Stimulated activated CD8-positive, alpha-beta memory T cell treated with anti-CD3 and anti-CD28 coated beads, Interleukin-12 subunit alpha, Interleukin-12 subunit beta, amount 100 ng/mL, for 1 hour (primary cell): ENCODE data around the gene PHACTR1.
"Not testable (repeated sequence)": the region's sequence is repeated elsewhere in the genome, so short reads cannot be mapped to it uniquely, and the experiment has no call there.

Source experiments
- DNase-seq: peaks from one replicate; pipeline ENCODE4 v3.0.0-alpha.2; 2020; ENCODE audit warnings: low read depth

The PHACTR1 gene

GRCh38 chr6:13112921-13113320 is 396.4 kb downstream of the PHACTR1 start:
- DNase-seq: no peak

- DNase-seq: no peak
These were observed 396.8 kb downstream of the PHACTR1 start for GRCh38 chr6:13113376-13113775.

DNA sequence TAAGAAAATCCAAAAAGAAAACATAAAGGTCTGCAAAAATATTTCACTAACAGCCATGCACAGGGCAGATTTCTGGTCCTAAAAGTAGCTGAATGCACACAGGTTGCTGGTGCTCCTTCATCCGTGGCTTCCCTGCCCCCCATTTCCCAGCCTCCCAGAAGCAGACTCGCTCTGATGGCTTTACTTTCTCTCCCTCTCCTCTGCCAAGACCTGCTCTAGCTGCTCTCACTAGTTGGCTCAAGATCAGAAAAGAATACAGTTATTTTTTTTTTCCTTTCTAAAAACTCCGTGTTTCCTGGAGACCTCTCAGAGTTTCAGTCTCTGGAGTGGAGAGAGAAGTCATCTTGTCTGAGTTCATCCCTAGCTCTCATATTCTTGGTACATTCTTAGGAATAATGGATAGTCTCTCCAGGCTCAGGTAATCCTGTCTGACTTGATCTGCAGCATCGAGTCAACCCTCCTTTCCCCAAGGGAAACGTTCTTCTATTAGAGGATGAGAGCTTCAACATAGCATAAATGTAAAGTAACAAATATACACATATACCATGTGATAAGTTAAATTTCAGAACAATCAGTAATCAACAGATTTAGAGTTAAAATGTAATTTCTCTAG is 397.5 kb downstream of the PHACTR1 start:
- no peak for DNase-seq

- DNase-seq: no peak
These were observed 399.6 kb downstream of the PHACTR1 start for GRCh38 chr6:13116155-13116554.

DNA sequence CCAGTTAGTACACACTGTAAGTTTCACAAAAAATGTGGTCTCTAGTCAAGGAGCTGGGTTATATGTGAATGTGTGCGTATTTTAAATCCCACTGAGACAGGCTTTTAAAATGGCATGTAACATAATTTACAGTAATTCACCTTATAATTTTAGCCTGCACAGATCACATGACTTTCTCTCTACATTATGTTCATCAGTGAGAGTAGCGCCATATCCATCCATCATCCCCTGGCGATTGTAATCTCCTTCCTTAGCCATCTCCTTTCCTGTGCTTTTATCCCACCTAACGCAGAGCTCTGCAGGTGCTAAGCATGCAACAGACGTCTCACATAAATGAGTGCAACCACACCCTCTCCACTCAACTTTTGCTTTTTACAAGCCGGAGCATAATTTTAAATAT is 401.0 kb downstream of the PHACTR1 start:
- no peak for DNase-seq

DNA sequence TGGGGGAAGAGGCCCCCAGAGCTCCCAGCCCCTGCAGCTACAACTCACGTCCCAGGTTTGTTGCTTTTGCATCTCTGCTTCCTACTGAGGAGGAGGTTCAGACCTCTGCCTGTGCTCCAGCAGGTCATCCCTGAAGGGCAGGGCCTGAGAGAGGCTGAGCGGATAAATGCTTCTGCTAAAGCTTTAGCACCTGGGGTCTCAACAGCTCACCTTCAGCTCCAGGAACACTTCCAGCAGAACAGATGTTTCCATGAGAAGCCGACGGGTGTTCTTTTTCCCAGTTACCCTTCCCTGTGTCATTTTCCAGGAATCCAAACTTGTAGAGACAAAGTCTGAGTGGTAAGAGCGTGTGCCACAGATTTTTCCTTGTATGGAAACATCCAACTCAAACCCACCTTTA is 403.0 kb downstream of the PHACTR1 start:
- DNase-seq: no peak

DNA sequence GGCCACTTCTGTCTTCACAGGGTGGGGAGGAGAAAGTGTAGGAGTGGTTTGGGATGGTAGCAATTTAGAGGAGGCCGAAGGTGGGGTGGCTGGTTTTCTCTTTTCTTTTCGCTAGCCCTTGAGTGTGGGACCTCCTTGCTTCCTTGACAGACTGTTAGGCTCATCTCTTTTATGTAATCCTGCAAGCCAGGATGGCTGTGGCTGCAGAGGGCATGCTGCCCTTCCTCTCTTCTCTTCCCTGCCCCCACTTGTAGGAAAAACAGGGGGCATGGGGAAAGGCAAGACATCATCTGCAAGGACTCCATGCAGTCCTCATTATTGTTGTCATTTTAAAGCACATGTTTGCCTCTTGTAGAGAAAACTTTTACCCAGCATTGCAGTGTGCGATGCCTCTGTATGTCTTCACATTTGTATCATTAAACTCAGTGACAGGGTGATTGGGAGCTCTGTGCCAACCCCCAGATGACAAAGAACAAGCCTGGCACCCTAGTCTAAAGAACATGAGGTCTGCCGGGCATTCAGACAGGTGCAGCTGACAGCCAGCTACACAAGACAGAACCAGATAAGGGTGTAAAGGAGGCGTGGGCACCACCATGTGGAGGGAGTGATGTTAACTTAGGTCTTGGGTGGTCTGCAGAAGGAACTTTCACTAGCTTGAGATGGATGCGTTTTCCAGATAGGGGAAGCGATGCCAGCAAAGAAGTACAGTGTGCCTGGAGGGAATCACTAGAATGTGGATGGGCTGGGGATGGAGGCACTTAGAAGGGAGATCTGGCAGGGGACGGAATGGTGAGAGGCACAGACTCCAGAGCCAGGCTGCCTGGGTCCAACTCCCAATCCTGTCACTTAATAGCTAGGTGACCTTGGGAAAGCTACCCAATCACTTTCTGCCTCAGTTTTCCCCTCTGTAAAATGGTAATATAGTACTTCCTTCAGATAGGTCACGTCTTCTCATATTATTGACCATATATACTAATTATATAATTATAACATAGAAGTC is 404.2 kb downstream of the PHACTR1 start:
- no peak for DNase-seq

DNA sequence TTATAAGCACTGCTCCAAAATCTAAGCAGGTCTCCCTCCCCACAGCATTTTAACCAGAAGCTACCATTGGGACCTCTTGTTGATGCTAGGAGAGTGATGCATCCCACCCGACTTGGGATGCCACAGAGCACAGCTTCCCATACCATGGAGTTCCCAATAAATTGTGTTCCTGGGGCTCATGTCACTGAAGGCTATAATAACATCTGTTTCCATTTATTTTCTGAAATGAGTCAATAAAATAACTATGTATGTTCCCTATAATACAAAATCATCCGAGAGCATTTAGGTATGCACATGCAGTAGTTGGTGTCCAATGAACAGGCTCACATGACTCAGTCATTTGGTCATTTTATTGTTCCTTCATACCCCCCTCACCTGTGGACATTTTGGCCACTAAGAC is 407.6 kb downstream of the PHACTR1 start:
- DNase-seq: no peak

GRCh38 chr6:13125841-13126240 is 409.3 kb downstream of the PHACTR1 start:
- DNase-seq: no peak

- DNase-seq: no peak
These were observed 415.5 kb downstream of the PHACTR1 start for GRCh38 chr6:13131935-13132661.

GRCh38 chr6:13133894-13134293 is 417.3 kb downstream of the PHACTR1 start:
- not testable (repeated sequence) for DNase-seq

GRCh38 chr6:13135152-13135551 is 418.6 kb downstream of the PHACTR1 start:
- DNase-seq: no peak

DNA sequence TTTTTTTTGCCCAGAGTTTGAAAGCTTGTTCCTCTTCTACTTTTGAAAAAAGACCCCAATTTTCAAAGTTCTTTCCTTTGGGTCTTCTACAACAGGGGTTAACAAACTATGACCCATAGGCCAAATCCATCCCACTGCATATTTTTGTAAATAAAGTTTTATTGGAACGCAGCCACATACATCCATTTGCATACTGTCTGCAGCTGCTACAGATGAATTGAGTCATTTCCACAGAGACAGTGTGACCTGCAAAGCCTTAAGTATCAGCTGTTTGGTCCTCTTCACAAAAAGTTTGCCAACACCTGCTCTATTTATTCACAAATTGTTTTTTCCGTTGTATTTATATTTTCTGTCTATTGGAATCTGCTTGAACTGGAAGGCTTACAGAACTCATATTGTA is 422.6 kb downstream of the PHACTR1 start:
- DNase-seq: no peak

DNA sequence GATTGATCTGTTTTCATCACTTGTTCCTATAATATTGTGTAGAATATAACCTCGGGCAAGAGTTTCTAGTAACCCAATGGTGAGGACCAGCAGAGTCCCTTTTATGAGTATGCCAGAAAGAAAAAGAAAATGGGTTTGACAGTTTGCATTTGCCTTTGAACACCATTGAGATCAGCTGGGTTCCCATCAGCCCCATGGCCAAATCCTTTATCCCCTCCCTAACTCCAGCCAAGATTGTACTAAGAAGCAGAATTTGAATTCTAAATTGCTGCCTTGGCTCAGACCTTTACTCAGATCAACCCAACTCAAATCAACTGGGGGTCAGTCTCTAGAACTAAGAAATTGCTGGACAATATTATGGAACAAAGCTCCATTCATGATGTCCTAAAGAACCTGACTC is 424.4 kb downstream of the PHACTR1 start:
- no peak for DNase-seq

- no peak for DNase-seq
These were observed 424.8 kb downstream of the PHACTR1 start for GRCh38 chr6:13141387-13141786.

DNA sequence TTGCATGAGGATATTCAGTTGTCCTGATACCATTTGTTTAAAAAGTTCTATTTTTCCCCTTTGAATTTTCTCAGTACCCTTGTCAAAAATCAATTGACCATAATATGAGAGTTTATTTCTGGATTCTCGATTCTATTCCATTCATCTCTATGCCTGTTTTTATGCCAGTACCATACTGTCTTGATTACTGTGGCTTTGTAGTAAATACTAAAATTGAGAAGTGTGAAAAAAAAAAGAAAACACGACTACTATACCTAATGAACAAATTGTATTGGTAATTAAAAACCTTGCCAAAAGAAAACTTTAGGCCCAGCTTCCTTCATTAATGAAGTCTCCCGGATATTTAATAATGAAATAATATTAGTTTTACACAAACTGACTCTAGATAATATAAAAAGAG is 426.0 kb downstream of the PHACTR1 start:
- DNase-seq: no peak

DNA sequence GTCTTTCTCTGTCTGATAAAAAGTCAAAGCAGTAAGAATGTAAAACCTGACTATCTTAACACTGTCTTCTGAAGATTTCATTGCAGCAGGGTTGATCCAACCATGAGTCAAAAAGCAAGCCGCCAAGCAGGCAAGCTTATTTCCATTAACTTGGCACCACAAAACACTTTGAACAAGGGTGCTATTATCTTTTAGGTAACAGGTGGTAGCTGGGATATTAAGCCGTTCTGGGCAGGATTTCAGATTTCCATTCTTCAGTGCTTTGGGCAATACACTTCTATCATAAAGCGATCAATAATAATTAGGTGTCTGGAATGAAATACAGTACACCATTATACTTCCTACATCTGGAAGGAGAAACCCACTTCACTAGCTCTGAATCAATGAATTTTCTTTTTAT is 429.9 kb downstream of the PHACTR1 start:
- no peak for DNase-seq

- DNase-seq: no peak
These were observed 430.8 kb downstream of the PHACTR1 start for GRCh38 chr6:13147376-13147775.

- no peak for DNase-seq
These were observed 431.2 kb downstream of the PHACTR1 start for GRCh38 chr6:13147782-13148181.

DNA sequence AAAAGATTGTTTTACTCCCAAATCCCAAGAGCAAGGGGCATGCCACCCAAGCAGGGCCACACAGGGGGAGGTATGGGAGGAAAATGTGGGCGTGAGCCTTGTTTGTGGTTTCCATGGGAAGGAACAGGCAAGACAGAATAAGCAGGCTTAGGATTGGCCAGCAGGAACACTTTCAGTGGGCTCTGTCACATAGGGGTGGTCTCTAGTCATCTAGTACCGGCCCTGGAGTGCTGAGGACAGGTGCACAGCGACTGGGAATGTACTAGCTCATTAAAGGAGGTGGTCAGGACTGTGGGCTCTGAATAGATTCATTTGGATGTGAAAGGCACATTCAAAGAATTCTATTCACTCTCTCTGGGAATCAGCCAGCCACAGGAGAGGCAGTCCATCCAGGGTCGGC is 436.2 kb downstream of the PHACTR1 start:
- DNase-seq: no peak

DNA sequence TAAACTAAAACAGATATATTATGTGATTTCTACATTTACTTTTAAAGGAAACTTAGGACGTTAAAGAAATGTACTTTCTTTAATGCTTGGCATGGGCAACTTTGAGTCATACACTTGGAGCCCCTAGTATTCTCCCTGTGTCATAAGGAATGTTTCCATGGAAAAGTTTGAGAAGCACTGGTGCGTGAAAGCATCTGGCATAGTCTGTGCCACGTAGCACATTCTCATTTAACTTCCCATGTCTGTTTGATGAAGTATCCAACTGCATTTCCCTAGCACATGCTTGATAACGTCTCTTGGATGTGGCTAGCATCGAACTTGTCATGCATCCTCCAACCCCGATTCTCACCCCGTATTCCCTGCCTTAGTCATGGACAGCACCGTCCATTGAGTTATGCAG is 439.8 kb downstream of the PHACTR1 start:
- no peak for DNase-seq

- no peak for DNase-seq
These were observed 440.7 kb downstream of the PHACTR1 start for GRCh38 chr6:13157293-13157692.

GRCh38 chr6:13159300-13159699 is 442.7 kb downstream of the PHACTR1 start:
- DNase-seq: no peak
